ENCODE data around the gene ZSWIM9.

ZSWIM9 gene

DNA sequence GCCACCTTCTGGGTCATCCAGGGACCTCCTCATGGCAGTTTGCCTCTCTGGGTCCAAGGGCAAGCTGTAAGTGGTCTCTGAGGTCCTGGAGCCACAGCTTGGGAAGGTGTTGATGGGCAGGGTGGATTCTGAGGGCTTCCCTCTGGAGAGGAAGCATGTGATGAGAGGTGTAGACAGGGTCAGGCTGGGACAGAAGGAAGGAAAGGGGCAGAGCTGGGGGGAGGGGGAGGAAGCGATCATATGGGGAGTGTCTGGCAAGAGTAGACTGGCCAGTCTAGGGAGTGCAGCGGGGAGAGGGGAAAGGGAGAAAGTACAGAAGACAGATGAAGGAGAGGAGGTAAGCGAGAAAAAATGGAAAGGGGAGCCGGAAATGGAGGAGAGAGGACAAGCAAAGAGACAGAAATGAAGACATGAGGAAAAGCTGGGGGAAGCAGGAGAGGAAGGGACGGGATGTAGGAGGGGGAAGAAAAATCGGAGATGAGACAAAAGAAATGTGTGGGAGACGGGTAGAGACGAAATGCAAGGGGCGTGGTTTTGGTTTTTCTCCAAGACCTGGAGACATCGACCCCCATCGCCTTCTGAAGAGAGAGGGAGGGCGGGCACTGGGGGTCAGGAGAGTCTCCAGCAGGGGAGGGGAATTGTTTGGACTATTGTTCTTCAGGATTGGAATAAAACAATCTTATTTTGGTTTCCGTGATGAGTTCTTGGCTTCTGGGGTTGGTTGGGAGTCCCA, 26.6 kb downstream of the ZSWIM9 start:
- Histone ChIP-seq H3K36me3 (replicated peaks; ENCODE audit: low read depth, low read length) (peaks cover 2% of the 10 kb centered on the region), H3K9me3 (ENCODE audit: insufficient read depth, low read length) (no peaks in the 10 kb centered on the region), H3K79me2 (ENCODE audit: low read length) (no peaks in the 10 kb centered on the region), H2AFZ (ENCODE audit: low read depth, low read length) (no peak overlapping the region), H4K20me1 (ENCODE audit: insufficient read depth, low read length) (no peaks in the 10 kb centered on the region), H3K4me1 (ENCODE audit: low read length) (no peaks in the 10 kb centered on the region), H3K27ac (ENCODE audit: low read length) (no peak overlapping the region), H3K4me2 (ENCODE audit: low read length) (no peak overlapping the region), H3K4me3 (ENCODE audit: low read length) (no peak overlapping the region), H3K27me3 (ENCODE audit: low read depth, low read length) (no peaks in the 10 kb centered on the region), H3K9ac (ENCODE audit: low read length) (no peak overlapping the region)
- TF ChIP-seq EZH2phosphoT487 (IDR thresholded peaks at IDR 0.05; ENCODE audit: low read depth) = no peak
- TF ChIP-seq, protein P1, sequence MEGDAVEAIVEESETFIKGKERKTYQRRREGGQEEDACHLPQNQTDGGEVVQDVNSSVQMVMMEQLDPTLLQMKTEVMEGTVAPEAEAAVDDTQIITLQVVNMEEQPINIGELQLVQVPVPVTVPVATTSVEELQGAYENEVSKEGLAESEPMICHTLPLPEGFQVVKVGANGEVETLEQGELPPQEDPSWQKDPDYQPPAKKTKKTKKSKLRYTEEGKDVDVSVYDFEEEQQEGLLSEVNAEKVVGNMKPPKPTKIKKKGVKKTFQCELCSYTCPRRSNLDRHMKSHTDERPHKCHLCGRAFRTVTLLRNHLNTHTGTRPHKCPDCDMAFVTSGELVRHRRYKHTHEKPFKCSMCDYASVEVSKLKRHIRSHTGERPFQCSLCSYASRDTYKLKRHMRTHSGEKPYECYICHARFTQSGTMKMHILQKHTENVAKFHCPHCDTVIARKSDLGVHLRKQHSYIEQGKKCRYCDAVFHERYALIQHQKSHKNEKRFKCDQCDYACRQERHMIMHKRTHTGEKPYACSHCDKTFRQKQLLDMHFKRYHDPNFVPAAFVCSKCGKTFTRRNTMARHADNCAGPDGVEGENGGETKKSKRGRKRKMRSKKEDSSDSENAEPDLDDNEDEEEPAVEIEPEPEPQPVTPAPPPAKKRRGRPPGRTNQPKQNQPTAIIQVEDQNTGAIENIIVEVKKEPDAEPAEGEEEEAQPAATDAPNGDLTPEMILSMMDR (IDR thresholded peaks at IDR 0.05; ENCODE audit: low read depth, low read length) = no peak

DNA sequence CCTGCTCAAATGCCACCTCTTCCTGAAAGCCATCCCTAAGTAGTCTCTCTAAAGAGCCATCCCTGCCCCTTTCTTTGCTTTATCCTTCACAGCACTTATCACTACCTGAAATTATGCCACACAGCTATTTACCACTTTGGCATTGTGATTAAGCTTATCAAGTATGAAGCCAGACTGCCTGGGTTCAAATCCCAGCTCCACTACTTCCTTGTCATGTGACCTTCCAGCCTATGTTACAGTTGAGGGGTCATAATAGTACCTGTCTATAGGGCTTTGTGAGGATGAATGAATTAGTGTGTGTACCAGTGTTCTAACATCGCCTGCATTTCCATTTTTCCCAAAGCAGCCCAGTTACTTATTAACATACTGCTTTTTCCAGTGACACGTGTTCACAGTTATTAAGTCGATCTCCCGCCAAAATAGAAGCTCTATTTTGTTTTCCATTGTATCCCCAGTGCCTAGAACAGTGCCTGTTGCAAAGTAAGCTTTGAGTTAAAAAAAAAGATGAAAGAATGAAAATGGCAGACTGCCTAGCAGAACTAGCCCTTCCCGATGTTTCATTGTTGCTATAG, 32.8 kb downstream of the ZSWIM9 start:
- Histone ChIP-seq H3K4me1 (ENCODE audit: low read length) (peaks cover 12% of the 10 kb centered on the region), H2AFZ (ENCODE audit: low read depth, low read length) (peak overlapping the region; percentile 65), H3K79me2 (ENCODE audit: low read length) (peaks cover 23% of the 10 kb centered on the region), H3K27ac (ENCODE audit: low read length) (peak overlapping the region; percentile 31), H3K27me3 (ENCODE audit: low read depth, low read length) (no peaks in the 10 kb centered on the region), H3K9ac (ENCODE audit: low read length) (peak overlapping the region; percentile 94), H3K36me3 (replicated peaks; ENCODE audit: low read depth, low read length) (peaks cover 5% of the 10 kb centered on the region), H3K4me3 (ENCODE audit: low read length) (peak overlapping the region; percentile 85), H3K4me2 (ENCODE audit: low read length) (peak overlapping the region; percentile 84), H4K20me1 (ENCODE audit: insufficient read depth, low read length) (no peaks in the 10 kb centered on the region), H3K9me3 (ENCODE audit: insufficient read depth, low read length) (no peaks in the 10 kb centered on the region)
- TF ChIP-seq, protein P1 (IDR thresholded peaks at IDR 0.05; ENCODE audit: low read depth, low read length) = no peak
- TF ChIP-seq EZH2phosphoT487 (IDR thresholded peaks at IDR 0.05; ENCODE audit: low read depth) = no peak

DNA sequence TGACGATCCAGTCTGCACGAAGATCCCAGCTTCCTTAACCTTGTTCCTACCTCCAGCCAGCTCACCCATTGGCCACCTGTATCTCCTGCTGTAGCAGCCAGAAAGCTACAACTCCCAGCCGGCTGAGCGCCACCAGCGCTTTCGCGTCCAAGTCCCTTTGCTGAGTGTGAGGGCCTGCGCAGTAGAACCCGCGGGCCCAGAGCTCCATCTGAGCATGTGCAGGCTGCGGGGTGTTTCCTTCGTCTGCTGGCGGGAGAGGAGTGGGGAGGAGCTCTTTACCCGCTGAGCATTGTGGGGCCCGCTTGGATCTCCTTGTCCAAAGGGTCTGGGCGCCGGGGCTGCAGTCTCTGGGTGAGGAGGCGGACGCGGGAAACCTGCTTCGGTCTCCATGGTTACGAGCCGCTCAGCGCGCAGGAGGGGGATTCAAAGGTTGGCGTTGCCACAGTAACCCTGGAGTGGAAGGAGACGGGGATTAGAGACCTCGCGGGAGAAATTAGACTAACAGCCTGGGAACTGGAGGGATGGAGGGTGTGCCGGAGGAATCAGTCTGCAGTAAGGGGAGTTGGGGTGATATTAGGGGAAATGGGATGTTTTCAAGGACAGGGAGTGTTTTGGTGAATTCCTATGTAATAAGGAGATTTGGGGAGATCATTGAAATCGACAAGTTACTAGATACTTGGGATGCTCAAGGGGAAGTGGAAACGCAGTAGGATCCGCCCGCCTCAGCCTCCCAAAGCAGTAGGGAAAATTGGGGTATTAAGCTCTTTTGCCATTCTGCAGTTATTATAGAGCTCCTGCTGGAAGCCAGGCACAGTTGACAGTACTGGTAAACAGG, 33.5 kb downstream of the ZSWIM9 start:
- Histone ChIP-seq H3K4me2 (ENCODE audit: low read length) (peak overlapping the region; percentile 95), H3K79me2 (ENCODE audit: low read length) (peaks cover 23% of the 10 kb centered on the region), H3K9ac (ENCODE audit: low read length) (peak overlapping the region; percentile 94), H3K4me1 (ENCODE audit: low read length) (peaks cover 12% of the 10 kb centered on the region), H3K9me3 (ENCODE audit: insufficient read depth, low read length) (no peaks in the 10 kb centered on the region), H2AFZ (ENCODE audit: low read depth, low read length) (peak overlapping the region; percentile 95), H4K20me1 (ENCODE audit: insufficient read depth, low read length) (no peaks in the 10 kb centered on the region), H3K27ac (ENCODE audit: low read length) (peak overlapping the region; percentile 31), H3K36me3 (replicated peaks; ENCODE audit: low read depth, low read length) (peaks cover 5% of the 10 kb centered on the region), H3K4me3 (ENCODE audit: low read length) (peak overlapping the region; percentile 85), H3K27me3 (ENCODE audit: low read depth, low read length) (no peaks in the 10 kb centered on the region)
- TF ChIP-seq EZH2phosphoT487 (IDR thresholded peaks at IDR 0.05; ENCODE audit: low read depth) = no peak
- TF ChIP-seq, protein P1 (IDR thresholded peaks at IDR 0.05; ENCODE audit: low read depth, low read length) = no peak
